LHCN-M2 (cell line): ENCODE measurements around the gene SDHD. TPM values are rescaled to one million over a fixed set of nuclear protein-coding genes. Genes with fewer than 3 reads are reported as not detected.
"Not testable (repeated sequence)": the region's sequence is repeated elsewhere in the genome, so short reads cannot be mapped to it uniquely, and the experiment has no call there.

Source experiments
- DNase-seq: peaks from one replicate; pipeline ENCODE4 v3.0.0-alpha.2; 2012; ENCODE audit warnings: low read depth
- polyA plus RNA-seq: library from polyadenylated mRNA; unstranded; fragments of >200 nt; gene quantifications from one replicate; pipeline ENCODE4 v1.2.1, GENCODE V29; 2012; ENCODE audit warnings: missing spikeins
- total RNA-seq: library from RNA; depleted of rRNA; stranded (reverse); fragments of >200 nt; gene quantifications from 2 replicates; pipeline ENCODE4 v1.2.3, GENCODE V29; 2014; rRNA removed

The SDHD gene
- total RNA-seq = 86.6 and 99.8 TPM in 2 replicates
- 73.1 TPM for polyA plus RNA-seq

DNA sequence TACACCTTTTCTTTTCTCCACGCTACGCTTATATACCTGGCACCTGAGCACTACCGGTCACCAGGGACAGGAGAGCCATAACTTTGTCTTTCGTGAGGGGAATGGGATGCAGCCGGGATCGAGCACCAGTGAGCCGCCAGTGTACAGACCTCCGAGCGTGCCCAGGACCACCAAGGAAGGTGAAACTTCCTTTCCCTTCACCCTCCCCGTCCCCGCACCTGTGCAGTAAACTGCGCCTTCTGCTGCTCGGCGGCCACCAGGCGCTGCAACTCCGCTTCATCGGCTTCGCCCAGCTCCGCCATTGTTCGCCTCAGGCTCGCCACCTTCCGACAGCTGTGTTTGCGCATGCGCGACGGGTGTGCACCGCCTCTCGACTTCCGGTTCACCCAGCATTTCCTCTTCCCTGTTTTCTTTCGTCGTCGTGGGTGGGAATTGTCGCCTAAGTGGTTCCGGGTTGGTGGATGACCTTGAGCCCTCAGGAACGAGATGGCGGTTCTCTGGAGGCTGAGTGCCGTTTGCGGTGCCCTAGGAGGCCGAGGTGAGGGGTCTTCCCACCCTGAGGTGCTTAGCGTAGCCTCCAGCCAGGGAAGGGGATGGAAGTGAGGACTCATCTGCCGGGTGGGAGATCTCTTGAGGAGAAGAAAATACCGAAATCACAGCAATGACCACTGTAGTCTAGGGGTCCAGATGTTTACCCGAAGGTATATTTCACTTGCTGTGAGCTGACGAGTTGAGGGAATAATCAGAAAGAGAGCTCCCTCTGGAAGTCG lies at the start of gene SDHD, which contains the start of gene TIMM8B:
SDHD (plus strand) TSS at position 452 of the 770 bp plus-strand sequence; CDS start at position 487, 35 bp downstream.
TIMM8B (minus strand) TSS at position 335 of the 770 bp plus-strand sequence; CDS start at position 302, 33 bp downstream.
- DNase-seq = peak; percentile 97

DNA sequence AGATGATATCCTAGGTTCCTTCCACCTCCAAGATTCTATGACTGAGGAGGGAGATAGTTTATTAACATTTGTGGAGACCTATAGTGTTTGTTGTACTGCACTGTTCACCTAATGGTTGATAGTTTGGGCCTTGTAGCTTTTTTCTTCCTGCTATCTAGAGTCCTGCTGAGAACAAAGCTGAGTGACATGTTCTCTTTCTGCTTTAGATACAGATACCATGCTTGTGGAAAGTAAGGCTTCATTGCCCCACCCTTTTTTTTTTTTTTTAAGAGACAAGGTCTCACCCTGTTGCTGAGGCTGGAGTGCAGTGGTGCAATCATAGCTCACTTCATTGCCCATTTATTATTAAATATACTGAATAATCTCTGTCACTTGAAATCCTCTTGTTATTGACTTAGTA lies 49.1 kb upstream of the SDHD start:
- DNase-seq = no peak

DNA sequence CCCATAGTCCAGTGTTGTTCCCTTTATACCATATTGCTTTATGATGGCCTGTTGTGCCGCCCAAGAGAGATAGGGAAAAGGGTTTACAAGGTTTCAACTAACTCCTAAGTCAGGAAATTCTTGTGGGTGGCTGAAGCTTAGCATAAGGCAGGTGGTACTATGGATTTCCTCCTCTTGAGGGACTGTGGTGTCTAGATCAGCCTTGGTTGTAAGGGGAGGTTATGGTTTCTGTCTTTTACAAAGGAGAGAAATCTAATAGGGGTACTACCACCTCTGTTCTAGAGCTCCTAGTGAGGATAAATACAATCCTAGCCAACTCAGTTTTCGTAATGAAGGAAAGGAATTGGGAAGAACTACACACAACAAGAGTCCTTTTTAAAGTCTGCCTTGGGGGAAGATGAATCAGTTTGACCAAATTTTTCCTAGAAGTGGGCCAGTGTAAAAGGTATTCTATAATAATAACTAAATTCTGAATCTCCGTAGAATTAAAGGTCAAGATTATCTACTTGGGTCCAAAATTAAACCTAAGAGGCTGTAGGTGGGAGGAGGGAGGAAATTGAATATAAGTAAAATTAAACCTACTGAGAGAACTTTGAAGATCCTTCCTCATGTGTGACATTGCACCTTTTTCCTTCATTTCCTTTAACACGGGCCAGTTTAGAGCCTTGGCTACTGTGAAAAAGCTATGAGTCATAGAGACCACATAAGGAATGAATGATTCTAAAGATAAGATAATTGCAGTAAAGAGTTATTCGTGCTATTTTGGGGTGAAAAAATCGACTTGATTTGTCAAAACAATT lies 44.3 kb upstream of the SDHD start:
- DNase-seq = peak; percentile 11

DNA sequence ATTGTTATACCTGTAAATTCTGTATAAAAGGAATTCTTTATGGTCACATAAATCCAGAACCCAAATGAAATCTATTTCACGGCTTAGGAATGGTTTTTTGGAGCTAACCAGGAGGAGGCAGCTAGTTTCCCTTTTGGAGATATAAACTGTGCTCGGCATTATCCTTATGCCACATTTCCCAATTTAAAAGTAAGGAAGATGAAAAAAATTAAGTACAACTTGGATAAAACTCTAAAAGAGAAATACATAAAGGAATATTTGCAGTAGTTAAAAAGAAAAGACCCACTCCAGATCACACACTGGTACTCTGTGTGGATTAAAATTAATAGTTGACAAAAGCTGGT lies 43.7 kb upstream of the SDHD start:
- DNase-seq = no peak

DNA sequence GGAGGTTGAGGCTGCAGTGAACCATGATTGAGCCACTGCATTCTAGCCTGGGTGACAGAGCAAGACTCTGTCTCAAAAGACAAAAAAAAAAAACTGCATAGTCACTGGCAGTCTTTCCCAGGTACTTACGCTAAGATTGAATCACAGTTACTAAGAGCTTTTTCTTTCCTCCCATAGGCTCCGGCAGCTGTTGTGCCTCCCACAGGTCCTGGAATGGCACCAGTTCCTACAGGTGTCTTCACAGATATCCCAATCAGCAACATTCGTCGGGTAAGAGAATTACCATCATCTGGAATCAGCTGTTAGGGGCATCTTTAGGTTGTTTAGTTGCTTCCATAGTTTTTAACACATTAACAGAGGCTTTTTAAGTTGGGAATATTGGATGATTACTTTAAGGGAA lies 41.7 kb upstream of the SDHD start:
- no peak for DNase-seq

DNA sequence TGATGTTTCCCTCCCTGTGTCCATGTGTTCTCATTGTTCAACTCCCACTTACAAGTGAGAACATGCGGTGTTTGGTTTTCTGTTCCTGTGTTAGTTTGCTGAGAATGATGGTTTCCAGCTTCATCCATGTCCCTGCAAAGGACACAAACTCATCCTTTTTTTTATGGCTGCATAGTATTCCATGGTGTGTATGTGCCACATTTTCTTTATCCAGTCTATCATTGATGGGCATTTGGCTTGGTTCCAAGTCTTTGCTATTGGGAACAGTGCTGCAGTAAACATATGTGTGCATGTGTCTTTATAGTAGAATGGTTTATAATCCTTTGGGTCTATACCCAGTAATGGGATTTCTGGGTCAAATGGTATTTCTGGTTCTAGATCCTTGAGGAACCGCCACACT lies 40.0 kb upstream of the SDHD start:
- not testable (repeated sequence) for DNase-seq

DNA sequence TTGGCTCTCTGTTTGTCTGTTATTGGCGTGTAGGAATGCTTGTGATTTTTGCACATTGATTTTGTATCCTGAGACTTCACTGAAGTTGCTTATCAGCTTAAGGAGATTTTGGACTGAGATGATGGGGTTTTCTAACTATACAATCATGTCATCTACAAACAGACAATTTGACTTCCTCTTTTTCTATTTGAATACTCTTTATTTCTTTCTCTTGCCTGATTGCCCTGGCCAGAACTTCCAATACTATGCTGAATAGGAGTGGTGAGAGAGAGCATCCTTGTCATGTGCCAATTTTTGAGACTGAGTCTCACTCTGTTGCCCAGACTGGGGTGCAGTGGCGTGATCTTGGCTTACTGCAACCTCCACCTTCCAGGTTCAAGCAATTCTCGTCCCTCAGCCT lies 38.4 kb upstream of the SDHD start:
- not testable (repeated sequence) for DNase-seq

DNA sequence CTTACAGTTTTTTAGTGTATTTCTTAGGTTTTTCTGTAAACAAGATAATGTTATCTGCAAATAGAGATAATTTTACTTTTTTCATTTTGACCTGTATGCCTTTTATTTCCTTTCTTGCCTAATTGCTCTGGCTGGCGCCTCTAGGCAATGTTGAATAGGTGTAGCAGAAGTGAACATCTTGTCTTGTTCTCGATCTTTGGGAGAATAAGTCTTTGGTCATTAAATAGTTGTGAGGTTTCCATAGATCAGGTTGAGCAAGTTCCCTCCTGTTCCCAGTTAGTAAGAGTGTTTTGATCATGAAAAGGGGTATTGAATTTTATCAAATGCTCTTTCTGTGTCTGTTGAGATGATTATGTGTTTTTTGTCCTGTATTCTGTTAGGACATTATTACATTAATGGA lies 36.9 kb upstream of the SDHD start:
- DNase-seq = no peak

DNA sequence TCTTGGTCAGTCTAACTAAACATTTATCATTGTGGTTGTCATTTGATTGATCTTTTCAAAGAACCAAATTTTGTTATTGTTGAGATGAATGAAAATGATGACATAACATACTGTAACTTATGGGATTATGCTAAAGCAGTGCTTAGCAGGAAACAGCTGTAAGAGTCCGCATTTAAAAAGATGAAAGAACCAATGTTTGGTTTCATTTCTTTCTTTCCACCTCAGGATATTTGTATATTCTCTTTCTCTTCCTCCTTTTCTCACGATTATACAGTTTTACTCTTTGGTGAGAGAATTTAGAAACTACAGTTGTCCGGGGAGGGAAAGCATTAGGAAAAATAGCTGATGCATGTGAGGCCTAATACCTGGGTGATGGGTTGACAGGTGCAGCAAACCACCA lies 36.0 kb upstream of the SDHD start:
- no peak for DNase-seq

DNA sequence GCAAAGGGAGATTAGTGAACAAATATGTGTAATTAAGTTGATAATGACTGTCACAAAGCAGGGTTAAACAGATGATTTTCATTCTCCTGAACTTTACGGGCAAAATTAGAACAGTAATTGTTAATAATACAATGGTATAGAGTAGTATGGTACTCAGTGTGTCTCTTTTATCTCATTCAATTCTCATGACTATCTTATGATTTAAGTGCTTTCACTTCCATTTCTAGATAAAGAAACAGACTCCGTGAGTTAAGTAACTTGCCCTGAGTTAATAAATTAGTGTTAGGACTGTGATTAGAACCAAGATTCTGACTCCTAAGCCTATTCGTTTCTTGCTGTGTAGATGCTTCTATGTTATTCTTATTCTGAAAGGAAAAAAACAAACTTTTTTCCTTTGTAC lies 34.9 kb upstream of the SDHD start:
- DNase-seq = no peak

DNA sequence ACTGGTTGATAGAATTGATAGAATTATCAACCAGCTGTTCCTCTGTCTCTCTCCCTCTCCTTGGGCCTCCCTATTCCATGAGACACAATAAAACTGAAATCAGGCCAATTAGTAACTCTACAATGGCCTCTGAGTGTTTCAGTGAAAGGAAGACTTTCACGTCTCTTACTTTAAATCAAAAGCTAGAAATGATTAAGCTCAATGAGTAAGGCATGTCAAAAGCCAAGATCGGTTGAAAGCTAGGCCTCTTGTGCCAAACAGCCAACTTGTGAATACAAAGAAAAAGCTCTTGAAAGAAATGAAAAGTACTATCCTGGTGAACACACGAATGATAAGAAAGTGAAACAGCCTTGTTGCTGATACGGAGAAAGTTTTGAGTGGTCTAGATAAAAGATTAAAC lies 29.5 kb upstream of the SDHD start:
- DNase-seq = no peak

DNA sequence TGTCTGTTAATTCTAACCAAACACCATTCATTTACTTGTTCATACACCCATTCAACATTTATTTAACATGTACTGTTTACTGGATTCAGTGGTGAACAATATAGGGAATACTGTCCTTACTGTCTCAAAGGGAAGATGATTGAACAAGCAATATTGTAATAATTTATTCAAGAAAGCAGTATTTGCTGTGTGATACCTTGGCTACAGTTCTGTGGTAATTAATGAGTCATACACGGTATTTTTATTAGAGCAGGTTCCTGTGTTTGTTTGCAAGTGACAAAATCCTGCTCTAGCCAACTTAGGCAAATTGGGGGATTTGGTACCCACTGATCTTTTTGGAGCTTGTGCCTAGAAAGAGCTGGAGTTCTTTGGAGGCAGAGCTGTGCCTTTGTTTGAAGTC lies 28.6 kb upstream of the SDHD start:
- DNase-seq = no peak

DNA sequence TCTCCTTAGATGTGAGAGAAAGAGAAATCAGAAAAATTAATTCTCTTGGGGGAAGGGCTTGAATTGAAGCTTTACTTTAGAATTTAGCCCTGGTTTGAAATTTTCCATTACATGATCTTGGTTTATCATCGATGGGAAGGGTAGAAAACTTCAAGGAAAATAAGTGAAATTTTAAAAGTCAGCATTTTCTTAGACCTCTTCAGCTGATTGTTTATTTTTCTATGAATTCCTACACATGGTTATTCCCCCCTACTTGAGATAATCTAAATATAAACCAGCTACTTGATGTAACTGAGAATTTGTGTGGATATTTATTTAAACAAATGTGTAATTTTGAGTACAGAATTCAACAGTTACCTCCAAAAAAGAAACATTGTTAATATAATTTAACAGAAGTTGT lies 23.8 kb upstream of the SDHD start:
- DNase-seq = no peak

DNA sequence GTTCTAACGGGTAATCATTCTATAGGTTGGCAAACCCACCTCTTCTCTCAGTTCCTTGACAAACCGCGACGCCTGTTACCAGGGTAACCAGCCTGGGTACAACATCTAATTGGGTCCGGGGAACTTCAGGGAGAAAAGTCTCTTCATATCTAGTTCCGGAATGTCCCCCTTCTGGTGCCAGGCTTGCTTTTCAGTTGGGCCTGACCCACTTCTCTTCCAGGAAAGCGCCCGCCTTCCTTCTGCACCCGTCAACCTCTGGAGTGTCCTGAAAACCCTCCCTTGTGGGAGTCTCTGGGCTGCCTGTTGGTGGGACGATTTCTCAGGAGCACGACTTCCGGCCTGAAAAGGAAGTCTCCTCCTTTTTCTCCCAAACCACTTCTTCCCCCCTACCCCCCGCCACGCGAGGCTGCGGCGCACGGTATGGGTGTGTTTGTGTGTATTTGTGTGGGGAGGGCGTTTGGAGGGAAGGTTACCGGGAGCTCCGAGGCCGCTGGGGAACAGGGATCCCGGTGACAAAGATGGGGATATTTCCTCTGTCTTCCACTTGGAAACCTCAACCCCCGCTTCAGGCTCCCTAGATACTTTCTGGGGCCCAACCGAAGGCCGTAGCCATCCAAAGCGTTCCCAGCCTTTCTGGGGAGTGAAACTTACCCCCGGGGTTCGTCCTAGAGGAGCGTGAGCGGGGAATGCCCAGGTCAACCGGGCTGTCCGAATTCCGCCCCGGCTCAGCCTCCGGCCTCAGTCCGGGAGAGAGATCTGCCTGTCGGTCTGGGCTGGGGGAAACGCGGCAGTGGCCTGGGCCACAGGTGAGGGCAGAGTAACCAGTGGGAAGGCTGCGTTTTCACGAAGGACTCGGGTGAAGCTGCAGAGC lies 12.5 kb upstream of the SDHD start, which contains the start of the genes NKAPD1 and PIH1D2:
NKAPD1 (plus strand) TSS at position 359 of the 871 bp plus-strand sequence. CDS start 1,276 bp downstream, outside the sequence.
PIH1D2 (minus strand) TSS at position 77 of the 871 bp plus-strand sequence. CDS start 843 bp downstream, outside the sequence.
- peak; percentile 88 for DNase-seq

DNA sequence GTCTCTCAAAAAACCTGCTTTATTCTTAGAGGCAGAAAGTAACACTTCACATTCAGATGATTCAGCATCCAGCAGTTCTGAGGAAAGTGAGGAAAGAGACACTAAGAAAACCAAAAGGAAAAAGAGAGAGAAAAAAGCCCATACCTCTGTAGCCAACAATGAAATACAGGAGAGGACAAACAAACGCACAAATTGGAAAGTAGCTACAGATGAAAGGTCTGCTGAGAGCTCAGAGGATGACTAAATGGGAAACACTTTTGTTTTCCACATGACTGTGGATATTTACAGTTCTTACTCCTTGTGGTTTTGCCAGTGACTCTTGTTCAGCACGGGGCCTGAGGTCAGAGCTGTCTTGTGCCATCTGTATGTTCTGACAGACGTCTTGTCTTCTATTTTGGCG lies 3.9 kb upstream of the SDHD start:
- peak; percentile 85 for DNase-seq

DNA sequence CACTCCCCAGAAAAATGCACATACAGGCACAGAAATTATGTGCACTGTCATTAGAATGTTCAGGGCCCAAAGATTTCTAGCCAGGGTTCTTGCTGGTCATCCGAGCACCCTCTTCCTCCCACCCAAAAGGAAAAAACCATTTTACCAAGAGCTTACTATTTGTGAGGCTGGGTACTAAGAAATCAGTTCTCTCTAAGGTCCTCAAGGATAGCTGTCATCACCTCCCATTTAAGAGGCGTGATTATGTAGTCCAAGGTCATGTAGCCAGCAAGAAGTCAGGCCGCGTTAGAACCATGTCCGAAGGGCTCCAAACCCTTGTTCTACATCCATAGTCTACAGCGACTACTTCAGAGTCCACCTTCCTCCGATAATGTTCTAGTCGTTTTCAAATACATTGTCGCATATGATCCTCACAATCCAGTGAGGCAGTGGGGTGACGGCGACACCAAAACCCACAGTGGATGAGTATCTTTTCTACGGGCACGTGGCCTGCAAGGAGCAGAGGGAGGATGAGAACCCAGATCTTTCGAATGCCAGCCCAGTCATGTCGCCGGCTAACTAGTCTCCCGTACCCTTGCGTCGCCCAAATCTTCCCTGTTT lies 751 bp upstream of the SDHD start:
- DNase-seq = peak; percentile 36

DNA sequence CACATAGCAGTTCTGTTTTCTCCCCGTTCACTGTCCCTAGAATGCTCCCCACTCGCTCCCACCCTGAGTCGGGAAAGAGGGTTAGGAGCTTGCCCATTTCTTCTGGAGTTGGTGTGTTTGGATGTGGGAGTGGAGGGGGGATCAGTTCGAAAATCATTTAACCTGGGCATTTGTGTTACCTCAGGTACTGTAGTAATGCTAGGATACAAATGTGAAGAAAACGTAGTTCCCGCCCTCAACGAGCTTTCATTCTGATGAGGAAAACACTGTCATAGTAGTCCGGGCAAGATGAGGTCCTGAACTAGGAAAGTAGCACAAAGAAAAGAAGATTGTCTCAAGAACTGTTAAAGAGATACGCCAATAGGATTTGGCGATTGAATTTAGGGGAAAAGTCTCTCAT lies 539 bp downstream of the SDHD start:
- peak; percentile 5 for DNase-seq

DNA sequence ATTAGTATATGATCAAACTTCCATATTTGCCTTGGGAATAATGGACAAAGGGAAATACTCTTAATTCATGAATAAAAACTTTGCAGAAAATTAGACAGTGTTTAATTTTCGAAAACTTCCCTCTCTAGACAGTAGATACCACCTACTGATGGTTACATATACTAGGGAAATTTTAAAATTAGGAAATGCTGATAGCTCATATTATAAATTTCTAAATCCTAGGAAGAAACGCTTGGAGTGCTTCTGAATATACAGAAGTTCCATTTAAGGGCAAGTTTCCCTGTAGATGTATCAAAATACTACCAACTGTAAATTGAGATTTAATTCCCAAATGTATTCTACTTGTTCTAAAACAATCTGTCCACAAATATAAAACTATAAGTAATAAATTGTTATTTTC lies 8.6 kb downstream of the SDHD start:
- DNase-seq = not testable (repeated sequence)

DNA sequence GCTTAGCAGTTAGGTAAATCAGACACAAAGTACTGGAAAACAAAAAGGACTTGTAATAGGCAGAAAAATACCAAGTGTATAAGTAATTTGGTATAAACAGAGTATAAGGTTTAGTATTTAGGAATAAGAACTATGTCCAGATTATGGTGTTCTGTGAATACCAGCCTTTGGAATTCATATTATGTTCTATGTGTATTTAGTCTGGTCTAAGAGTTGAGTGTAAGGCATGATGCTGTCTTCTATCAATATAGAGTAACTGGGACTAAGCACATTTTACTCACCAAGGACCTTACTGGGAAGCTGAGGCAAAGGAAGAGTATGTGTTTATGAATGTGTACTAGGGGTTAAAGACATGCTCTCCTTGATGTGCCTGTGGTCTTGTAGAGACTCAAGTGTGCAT lies 9.5 kb downstream of the SDHD start:
- DNase-seq = no peak

DNA sequence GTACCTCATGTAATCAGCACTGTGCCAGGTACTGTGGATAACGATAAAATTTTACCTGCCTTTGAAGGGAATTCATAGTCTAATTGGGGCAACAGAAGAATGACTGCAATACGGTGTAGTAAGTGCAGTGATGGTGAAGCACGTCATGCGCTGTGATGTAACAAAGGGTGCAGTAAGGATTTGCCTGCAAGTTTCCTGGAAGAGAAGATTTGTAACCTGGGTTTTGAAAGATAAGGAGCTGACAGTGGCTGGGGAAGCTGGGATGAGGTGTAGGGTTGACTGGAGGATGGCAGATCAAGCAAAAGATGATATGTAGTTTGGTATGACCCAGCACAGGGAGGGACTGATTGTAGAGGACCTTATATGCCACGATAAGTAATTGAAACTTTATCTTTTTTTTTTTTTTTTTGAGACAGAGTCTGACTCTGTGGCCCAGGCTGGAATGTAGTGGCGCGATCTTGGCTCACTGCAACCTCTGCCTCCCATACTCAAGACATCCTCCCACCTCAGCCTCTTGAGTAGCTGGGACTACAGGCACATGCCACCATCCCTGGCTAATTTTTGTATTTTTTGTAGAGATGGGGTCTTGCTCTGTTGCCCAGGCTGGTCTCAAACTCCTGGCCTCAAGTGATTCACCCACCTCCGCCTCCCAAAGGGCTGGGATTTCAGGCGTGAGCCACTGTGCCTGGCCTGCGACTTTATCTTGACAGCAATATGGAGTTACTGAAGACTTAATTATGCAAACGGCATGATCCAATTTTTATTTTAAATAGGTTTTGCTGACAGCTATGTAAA lies 11.3 kb downstream of the SDHD start:
- no peak for DNase-seq
